HG02852 (cell line): Measurements from ENCODE around the gene ATXN7L1.

Source experiments
- ATAC-seq: cut with Tn5 transposase; IDR thresholded peaks from one replicate; pipeline ENCODE4 v1.9.1; 2021; ENCODE audit warnings: mild to moderate bottlenecking, moderate library complexity; ENCODE audit not compliant: unreplicated experiment

The ATXN7L1 gene

DNA sequence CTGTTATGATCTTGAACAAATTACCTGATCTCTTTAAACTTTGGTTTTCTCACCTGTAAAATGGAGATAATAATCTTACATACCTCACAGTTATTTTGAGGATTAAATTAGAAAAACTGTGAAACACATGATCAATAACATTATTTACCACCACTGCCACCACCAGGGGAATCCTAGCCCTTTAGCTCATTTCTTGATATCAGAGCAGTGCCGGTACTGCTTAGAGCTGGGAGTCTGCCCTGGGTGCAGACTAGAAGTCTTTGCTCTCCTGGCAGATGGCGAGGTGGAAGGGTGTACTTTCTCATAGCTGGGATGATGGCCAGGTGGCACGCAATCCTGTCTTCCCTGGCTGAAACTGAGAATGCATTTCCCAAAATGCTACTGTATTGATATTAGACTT is 282.4 kb downstream of the ATXN7L1 start:
- ATAC-seq = no peak

GRCh38 chr7:105591522-105591921 is 284.9 kb downstream of the ATXN7L1 start:
- no peak for ATAC-seq

GRCh38 chr7:105590793-105591192 is 285.6 kb downstream of the ATXN7L1 start:
- no peak for ATAC-seq

GRCh38 chr7:105589356-105590077 is 286.9 kb downstream of the ATXN7L1 start:
- ATAC-seq = peak; percentile 73

- ATAC-seq = no peak
These were observed 288.3 kb downstream of the ATXN7L1 start for GRCh38 chr7:105587909-105588635.

DNA sequence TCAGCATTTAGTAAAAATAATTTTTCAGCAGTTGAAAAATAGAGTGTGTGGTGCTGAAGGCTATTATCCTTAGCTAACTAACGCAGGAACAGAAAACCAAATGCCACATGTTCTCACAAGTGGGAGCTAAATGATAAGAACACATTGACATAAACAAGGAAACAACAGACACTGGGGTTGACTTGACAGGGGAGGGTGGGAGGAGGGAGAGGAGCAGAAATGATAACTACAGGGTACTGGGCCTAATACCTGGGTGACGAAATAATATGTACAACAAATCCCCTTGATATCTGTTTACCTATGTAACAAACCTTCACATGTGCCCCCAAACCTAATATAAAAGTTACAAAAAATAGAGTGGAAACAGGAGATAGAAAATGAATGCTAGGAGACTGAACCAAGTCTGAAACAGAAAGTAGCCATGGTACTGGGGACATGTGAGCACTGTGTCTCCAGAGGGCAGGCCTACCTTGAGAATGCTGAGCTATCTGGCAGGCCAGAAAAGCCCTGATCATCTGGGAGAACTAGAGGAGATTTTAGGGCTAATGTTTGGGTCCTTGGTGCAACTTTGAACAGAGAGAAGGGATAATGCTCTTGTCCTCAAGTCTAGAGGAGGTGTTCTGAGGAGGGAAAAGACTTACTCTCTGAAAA is 290.4 kb downstream of the ATXN7L1 start:
- no peak for ATAC-seq

GRCh38 chr7:105584165-105584564 is 292.2 kb downstream of the ATXN7L1 start:
- no peak for ATAC-seq

DNA sequence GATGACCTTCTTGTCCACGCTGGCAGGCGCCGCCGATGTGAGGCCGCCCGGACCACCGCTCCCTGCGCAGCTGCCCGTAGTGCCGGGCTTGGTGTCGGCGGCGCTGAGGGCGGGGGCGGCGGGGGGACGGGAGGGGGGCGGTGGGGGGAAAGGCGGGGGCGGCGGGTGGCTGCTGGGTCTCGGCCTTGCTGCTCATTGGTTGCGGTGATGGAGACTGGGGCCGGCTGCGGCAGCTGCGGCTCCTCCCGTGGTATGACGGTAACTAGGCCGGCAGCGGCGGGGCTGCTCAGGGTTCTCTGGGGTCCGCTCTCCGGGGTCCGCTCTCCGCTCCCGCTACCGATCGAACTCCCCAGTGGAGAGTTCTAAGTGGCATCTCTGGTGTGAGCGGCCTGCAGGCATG is 293.3 kb downstream of the ATXN7L1 start:
- ATAC-seq = no peak

DNA sequence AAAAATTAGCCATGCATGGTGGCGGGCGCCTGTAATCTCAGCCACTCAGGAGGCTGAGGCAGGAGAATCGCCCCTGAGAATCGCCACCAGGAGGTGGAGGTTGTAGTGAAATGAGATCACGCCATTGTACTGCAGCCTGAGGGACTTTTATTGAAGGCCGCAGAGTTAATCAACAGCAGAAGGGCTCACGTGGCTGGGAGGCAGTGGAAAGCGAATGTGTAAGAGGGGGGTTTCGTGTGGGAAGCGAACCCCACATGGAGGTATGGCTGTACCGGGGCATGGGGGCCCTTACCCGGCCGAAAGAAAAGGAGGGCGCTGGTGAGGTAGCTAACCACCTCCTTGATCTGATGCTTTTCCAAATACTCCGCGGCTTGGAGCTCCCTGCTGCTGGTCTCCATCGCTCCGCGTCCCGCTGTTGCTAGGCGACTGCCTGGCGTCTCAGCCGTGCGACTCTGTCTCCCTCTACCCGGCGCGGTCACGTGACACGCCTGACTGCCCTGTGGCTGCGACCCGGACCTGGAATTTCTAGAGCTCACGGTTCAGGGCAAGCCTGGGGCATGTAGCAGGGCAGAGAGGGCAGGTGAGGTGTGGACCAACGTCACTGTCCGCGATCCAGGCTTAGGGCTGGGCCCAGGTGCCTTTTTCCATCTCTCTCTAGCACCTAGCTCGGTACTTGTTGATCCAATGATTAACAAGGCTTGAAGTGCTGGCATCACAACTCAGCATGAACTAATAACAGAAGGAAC is 295.2 kb downstream of the ATXN7L1 start, which contains the start of gene EFCAB10:
EFCAB10 (minus strand) TSS at position 428 of the 746 bp plus-strand sequence; CDS start at position 398, 30 bp downstream.
- ATAC-seq = peak; percentile 78

GRCh38 chr7:105580022-105580740 is 296.2 kb downstream of the ATXN7L1 start:
- no peak for ATAC-seq

DNA sequence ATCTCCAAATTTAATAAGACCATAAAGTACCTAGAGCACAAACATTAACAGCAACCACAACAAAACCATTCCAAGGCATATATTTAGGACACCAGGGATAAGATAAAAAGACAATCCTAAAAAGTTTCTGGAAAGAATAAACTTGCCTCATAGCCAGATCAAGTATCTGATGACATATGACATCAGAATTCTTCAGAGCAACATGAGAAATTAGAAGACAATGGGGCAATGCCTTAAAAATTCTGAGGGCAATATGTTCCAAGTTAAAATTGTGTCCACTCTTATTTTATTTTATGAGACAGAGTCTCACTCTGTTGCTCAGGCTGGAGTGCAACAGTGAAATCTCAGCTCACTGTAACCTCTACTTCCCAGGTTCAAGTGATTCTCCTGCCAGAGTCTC is 297.9 kb downstream of the ATXN7L1 start:
- no peak for ATAC-seq

DNA sequence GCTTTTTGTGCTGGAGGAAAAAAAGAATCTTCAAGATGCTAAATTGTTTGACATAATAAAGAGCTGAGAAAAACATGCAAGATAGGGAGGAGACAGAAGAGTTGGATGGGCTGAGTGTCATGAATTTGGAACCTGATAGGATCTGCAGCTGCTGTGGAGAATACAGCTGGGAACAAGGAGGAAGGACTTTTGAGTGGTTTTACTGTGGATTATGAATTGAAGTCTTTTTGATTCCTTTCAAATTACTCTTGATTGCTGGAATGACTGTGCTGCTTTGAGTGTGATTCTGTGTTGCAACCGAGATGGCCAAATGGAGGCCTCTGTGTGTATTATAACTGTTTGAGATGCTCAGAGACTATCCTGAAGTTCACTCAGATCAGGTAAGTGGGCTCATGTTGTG is 299.1 kb downstream of the ATXN7L1 start:
- no peak for ATAC-seq

- ATAC-seq = no peak
These were observed 304.5 kb downstream of the ATXN7L1 start for GRCh38 chr7:105571891-105572290.

- no peak for ATAC-seq
These were observed 308.6 kb downstream of the ATXN7L1 start for GRCh38 chr7:105567821-105568220.

GRCh38 chr7:105567024-105567423 is 309.4 kb downstream of the ATXN7L1 start:
- no peak for ATAC-seq

DNA sequence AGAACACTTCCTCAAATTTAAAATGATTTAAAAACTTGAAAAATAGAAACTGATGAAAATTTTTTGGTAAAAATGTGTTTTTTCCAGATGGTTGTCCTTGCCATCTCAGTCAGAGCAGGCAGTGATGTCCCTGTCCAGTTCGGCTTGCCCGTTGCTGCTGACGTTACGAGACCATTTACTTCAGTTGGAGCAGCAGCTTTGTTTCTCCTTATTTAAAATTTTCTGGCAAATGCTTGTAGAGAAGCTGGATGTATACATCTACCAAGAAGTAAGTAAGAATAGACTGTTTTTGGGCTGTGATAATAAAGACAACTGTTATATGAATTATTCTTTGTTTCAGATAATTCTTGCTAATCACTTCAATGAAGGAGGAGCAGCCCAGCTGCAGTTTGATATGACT is 311.2 kb downstream of the ATXN7L1 start:
- no peak for ATAC-seq

DNA sequence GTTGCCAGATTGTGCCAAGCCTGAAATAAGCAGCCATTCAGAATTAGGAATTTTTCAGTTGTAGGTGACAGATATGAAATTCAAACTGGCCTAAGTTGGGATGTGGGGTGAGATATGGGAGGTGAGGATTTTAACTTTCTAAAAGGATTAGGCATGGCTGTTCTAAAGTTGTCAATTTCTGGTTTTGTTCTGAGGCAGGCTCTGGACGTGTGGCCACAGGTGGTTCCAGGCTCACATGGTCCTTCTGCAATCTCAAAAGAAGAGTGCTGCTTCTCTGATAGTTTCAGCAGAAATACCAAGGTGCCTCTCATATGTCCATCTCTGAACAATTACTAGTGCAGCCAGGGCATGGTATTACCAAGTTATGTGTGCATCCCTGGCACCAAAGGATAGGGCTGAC is 316.5 kb downstream of the ATXN7L1 start:
- no peak for ATAC-seq
